GM12873 (cell line): ENCODE data around the gene ARHGAP6.

ENCODE experiments used
- CTCF ChIP-seq: IDR thresholded peaks from 2 replicates; pipeline ENCODE4 v1.5.1; 2012; ENCODE audit warnings: low read depth, mild to moderate bottlenecking, moderate library complexity, low read length, control low read depth; ENCODE audit not compliant: insufficient read depth; ENCODE audit errors: missing control alignments

The ARHGAP6 gene

GRCh38 chrX:11423949-11424348, 241.8 kb downstream of the ARHGAP6 start:
- TF ChIP-seq CTCF: no peak

GRCh38 chrX:11423362-11423818, 242.3 kb downstream of the ARHGAP6 start:
- TF ChIP-seq CTCF: no peak

- no peak for TF ChIP-seq CTCF
Measured at GRCh38 chrX:11422525-11422857, 243.2 kb downstream of the ARHGAP6 start.

- no peak for TF ChIP-seq CTCF
Measured at GRCh38 chrX:11421805-11422524, 243.8 kb downstream of the ARHGAP6 start.

- no peak for TF ChIP-seq CTCF
Measured at GRCh38 chrX:11420851-11421250, 244.9 kb downstream of the ARHGAP6 start.

GRCh38 chrX:11419102-11419501, 246.6 kb downstream of the ARHGAP6 start:
- no peak for TF ChIP-seq CTCF

GRCh38 chrX:11416600-11416999, 249.1 kb downstream of the ARHGAP6 start:
- no peak for TF ChIP-seq CTCF
